HG03575 (cell line): ENCODE data around the gene COL13A1.

Source experiments
- ATAC-seq: cut with Tn5 transposase; IDR thresholded peaks from one replicate; pipeline ENCODE4 v1.9.1; 2021; ENCODE audit not compliant: unreplicated experiment, insufficient number of reproducible peaks, low FRiP score; ENCODE audit errors: extremely low read depth

Gene COL13A1

DNA sequence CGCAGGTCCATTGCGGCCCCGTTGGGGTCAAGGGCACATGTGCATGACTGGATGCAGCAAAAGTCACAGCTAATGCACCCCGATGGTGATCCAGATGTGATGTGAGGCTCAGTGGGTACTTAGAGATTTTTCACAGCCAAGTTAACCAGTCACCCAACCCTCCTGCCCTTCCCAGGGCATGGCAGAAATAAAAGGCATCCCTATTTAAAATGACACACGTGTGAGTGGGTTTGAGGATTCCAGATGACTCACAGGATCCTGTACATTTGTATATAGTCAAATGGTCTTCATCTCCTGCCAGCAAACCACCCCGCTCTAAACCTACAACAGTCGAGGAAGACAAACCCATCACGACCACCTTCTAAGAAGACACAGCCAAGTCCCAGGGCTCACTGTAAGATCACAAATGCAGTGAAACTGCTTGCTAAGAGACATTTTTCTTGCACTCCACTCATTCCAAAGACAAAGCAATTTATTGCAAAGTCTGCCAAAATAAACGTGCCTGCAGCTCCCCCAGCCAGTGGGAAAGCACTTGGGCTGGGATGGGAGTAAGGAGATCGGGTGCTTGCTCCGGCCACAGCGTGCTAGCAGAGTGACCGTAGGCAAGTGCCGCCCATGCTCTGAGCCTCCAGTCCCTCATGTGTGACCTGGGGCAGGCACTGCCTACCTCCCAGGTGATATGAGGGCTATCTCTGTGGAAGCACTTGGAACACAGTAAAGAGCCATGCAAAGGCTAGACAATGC lies 164.4 kb downstream of the COL13A1 start:
- ATAC-seq: no peak

DNA sequence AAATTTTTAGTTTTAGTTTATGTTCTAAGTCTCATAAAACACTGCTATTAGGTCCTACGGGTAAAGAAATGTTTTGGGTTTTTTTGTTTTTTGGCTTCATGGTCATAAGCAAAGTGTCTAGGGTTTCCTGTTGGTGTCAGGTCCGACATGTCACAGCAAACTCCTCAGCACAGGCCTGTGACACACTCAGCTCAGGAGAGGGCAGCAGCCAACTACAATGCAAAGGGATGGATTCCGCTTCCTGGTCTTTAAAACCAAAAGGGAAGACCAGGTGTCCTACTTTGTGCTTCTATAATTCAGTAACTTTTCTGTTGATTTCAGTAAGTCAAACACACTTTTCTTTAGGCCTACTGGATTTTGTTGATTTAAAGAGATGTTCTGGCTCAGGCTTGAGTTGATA lies 167.1 kb downstream of the COL13A1 start:
- ATAC-seq: no peak

DNA sequence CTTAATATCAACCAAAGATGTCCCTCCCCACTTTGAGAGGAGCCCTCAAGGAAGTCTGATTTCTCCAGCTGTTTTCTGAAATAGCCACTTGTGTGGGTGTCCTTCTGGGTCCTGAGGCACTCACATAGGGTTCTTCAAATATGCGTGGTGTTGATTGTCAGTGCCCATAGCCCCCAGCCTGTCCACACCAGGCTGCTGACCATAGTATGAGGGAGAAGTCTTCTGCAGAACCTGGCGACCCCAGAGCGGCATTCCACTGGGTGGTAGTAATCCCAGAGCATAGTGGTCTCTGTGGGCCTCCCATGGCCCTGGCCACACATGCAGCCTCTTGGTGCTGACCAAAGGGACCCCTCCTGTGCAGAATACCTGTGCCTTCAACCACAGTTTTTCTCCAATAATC lies 168.3 kb downstream of the COL13A1 start:
- no peak for ATAC-seq

DNA sequence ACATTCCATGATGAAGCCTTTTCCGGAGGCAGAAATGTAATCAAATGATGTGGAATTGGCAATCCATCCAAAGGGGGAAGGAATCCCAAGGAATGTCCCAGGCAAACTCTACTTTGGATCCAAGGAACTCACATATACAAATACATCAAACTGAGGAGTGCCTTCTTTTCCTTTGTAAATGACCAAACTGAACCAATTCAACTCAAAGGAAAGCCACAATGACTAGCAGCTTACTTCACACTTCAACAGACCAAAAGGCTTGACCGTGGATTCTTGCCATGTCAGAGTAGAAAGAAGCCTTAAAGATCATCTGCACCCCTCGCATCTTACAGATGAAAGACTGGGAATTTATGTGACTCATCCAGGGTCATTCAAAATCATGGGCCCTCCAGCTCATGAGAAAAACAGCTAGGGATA lies 171.3 kb downstream of the COL13A1 start:
- ATAC-seq: no peak

DNA sequence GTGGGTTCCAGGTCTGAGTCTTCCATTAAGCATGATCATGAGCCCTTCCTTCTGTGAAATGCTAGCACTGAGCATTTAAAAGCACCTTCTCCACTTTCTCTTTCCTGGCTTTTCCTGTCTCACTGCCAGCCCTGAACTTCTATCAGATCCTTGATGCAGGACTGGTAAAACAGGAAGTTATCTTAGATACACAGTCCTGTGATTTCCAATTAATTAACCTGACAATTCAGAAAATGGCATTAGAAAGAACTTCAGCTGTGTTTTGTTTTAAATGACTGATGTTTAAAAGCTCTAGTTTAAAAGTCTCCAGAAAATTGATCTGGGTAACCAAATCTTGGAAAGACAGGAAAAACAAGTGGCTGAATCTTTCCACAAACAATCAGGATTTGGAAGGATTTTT lies 172.0 kb downstream of the COL13A1 start:
- no peak for ATAC-seq

DNA sequence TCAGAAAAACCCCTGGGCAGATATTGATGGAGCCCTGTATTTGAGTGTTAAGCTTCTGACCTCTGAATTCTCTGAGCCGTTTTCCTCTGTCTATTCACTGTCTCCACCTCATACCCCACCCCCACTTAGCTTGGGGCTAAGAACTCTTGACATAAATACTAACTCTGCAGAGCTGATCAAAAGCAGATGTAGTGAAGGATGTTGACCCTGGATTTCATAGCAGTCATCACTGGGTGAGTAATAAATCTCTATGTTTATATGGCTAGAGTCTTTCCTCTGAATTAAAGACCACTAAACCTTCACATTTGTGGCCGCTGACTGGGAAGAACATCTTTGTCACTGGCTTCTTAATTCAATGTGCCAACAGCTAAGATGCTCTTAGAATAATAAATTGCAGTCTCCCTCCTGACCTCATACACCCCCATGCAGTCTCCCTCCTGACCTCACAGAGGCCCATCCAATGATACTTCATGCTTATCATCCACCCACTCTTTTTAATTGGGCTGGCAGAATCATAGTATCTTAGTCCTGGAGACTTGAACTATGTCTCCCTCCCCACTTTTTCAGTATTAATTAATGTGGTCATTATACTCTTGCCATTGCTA lies 172.9 kb downstream of the COL13A1 start:
- no peak for ATAC-seq

DNA sequence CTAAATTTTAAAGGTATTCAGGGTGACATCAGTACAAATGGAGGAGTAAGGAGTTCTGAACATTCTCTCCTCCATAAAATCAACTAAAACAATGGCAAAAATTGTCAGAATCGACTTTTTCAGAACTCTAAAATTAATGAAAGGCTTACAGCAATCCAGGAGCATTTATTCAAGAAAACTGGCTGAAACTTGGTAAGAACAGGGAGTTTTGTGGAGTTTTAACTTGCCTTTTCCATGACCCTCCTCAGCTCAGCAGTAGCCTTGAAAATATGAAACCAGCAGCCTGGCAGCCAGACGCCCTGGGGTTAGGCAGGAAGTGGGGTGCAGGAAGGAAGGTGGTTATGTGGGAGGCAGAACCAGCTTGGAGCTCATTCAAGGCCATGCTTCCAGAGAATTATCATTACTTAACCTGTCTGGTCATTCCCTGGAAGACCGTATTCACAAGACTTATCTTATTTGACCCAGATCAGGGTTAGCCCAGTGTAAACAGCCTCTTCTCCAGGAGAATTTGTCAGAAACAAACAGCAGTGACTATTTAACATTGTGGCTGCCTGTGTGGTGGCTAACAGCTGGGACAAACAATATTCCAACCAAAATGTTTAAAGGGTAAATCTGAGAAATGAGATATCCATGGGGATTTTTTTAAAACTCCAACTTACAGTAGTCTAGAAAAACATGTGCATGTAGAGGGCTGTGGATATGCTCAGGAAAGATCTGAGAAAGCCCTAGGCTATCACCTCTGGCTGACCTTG lies 175.3 kb downstream of the COL13A1 start:
- ATAC-seq: no peak

DNA sequence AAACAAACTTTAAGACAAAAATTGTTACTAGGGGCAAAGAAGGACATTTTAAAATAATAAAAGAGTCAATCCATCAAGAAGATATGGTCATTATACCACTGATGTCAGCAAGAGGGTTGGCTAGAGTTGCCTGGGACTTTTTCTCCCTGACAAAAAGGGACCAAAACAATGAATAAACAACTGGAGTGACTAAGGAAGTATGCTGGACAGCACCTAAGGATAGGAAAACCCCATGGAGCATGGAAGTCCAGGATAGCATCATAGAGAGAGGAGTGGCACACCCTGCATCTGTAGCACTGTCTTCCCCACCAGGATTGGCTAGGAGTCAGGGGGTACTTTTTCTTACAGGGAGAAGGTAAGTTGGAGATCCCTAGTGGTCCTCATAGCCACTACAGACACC lies 177.5 kb downstream of the COL13A1 start:
- ATAC-seq: no peak

DNA sequence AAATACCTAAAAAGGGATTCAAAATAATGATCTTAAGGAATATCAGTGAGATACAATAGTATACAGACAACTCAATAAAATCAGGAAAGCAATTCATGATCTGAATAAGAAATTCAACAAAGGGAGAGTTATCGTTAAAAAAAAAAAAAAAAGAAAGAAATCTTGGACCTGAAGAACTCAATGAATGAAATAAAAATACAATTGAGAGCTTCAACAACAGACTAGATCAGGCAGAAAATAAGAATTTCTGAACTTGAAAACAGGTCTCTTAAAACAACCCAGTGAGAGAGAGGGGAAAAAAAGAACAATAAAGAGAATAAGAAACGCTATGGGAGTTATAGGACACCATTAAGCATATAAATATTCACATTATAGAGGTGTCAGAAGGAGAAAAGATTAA lies 179.0 kb downstream of the COL13A1 start:
- no peak for ATAC-seq

DNA sequence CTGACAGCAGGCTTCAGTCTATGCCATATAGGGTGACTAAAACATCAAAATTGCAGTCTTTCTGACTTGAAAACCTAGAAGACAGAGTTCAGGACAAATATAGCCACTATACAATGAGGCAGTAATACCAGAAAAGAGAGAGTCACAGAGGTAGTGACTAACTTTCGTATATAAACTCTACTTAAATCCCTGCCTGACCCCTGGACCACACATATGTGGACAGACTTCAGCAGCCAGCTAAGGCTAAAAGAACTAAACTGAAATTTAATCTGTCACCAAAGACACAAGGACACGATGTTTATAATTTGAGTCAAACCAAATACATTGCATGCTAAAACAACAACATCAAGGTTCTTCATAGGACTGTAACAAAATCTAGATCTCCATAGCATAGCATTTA lies 186.4 kb downstream of the COL13A1 start:
- no peak for ATAC-seq

DNA sequence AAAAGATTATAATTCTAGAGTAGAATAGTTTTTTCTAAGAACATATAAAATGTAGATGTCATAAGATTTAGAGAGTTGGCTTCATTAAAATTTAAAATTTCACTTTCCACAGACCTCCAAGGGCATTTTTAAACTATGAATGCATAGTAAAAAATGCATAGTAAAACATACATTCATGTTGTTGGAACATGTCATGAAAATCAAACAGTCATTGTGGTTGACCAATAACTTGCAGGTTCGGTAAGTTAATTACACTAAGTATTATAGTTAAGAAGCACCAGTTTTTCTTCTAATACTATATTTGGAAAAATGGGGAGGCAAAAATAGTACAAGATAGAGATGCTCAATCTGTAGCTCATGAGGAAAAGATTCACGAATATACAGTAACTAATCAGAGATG lies 189.4 kb downstream of the COL13A1 start:
- ATAC-seq: no peak

DNA sequence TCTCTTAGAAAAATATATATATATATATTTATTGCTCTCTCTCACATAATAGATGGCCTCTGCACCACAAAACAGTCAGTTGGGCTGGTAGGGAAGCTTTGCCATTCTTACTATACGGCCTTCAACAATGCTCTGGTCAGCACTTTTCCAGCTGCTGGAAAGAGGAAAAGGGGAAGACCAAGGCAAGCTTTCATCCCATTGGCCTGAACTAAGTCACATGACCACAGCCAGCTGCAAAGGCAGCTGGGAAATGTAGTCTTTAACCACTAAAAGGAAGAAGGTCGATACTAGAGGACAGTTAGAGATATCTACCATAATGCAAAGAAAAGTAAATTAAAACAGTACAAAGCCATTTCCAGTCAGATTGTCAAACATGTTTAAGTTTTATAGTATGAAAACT lies 192.6 kb downstream of the COL13A1 start:
- ATAC-seq: no peak

DNA sequence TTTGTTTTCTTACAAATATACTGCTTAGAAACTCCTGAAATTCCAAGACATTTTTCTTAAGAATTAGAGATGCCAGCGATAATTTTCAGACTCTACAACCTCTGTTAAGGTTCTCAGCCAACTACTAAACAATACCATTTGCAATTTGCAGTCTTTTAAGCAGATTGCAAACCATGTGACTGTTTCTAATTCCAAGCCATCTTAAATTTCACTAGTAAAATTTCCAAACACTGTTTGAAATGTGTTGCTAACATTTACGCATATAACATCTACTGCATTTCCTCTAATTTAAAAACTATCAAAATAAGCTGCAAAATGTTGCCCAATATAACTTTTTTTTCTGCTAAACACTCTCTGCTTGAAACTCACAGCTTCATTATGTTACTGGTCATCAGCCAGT lies 194.9 kb downstream of the COL13A1 start:
- no peak for ATAC-seq

DNA sequence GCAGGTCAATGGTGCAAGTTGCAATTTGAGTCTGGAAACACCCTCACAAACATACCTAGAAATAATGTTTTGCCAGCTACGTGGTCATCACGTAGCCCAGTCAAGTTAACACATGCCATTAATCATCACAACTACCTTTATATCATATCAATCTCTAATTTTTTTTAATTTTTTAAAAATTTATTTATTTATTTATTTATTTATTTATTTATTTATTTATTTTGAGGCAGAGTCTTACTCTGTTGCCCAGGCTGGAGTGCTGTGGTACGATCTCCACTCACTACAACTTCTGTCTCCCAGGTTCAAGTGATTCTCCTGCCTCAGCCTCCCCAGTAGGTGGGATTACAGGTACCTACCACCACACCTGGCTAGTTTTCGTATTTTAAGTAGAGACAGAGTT lies 198.6 kb downstream of the COL13A1 start:
- ATAC-seq: no peak

DNA sequence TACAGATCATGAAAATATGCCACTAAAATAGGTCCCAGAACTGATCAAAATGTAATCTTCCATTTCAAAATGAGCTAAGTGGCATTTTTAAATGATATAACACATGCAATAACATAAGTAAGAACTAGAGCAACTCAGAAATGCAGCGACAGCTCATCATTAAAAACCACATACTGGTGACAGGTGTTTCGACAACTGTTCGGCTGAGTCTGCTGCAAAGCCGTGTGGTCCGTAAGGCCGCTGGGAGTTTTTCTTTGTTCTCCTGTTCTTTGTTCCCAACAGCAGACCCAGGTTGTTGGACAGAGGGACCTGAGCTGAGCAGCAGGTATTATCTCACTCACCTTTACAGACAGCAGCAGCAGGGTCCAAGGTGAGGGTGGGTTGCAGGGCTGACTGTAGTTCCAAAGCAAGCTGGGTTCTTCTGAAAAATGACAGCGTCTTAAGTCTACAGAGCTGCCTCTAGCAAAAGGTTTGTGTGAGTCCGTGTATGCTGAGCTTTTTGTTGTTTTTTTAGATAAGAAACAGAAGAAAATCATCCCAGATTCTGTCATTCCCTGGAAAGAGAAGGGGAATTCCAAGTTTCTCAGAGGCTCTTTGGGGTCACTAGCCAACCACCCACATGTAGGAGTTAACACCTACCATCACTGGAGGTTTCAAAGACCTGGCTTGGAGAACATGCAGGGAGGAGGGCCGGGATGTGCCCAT lies 205.6 kb downstream of the COL13A1 start:
- ATAC-seq: no peak
